Measurements from ENCODE around the gene FBXO3.

GRCh38 chr11:33698921-33699320 is 75.4 kb downstream of the FBXO3 start:
- TF ChIP-seq CTCF (IDR thresholded peaks at IDR 0.05; ENCODE audit: insufficient read depth, low read length, poor library complexity, severe bottlenecking), result no peak
- no peak for TF ChIP-seq EZH2phosphoT487 (conservative IDR thresholded peaks at IDR 0.05; ENCODE audit: low read length)
